Body of pancreas (tissue), 4 donors: ENCODE measurements around the gene CMC2. TPM values are rescaled to one million over a fixed set of nuclear protein-coding genes. Genes with fewer than 3 reads are reported as not detected.

Experiments
- ATAC-seq: fragments of 150-250 bp; one replicate; pipeline ENCODE4 v1.9.1; 2016
- DNase-seq, 4 donors: peaks; one replicate each; pipeline ENCODE4 v3.0.0-alpha.2; 2019
- H3K27ac ChIP-seq, 4 donors: fragments of 200-600 bp; sonication (generic); 1 replicate in 3 of 4; 2 replicates in 1 of 4; pipeline versions ENCODE4 v1.5.1 to v1.6.1; 2016 to 2019; ENCODE audit warnings: mild to moderate bottlenecking in 1 of 4, mixed read lengths in 1 of 4, moderate library complexity in 1 of 4
- H3K27me3 ChIP-seq, 2 donors: fragments of 200-600 bp; sonication (generic); one replicate each; pipeline ENCODE4 v1.6.0; 2016; ENCODE audit warnings: mild to moderate bottlenecking in 1 of 2
- H3K36me3 ChIP-seq, 2 donors: fragments of 200-600 bp; sonication (generic); replicated peaks in 1 of 2; 2 replicates each; pipeline ENCODE4 v1.5.1; 2016; ENCODE audit warnings: low read depth in 2 of 2; ENCODE audit not compliant: insufficient read depth in 1 of 2
- H3K4me1 ChIP-seq: fragments of 200-600 bp; sonication (generic); one replicate; pipeline ENCODE4 v1.6.0; 2016
- H3K4me3 ChIP-seq, 2 donors: fragments of 200-600 bp; sonication (generic); 1 replicate in 1 of 2; 2 replicates in 1 of 2; pipeline ENCODE4 v1.5.1; 2016 to 2019
- H3K9me3 ChIP-seq, 3 donors: fragments of 200-600 bp; sonication (generic); 1 replicate in 2 of 3; 2 replicates in 1 of 3; pipeline ENCODE4 v1.5.1; 2016
- POLR2A ChIP-seq, 3 donors: fragments of 450-650 bp; IDR thresholded peaks; one replicate each; pipeline ENCODE4 v1.6.1; 2016; ENCODE audit warnings: antibody characterized with exemption in 3 of 3, mild to moderate bottlenecking in 2 of 3
- WGBS, 2 donors: methylation state at CpG; one replicate each; pipeline ENCODE4 v1.1.5; 2017; 5-methylcytosine and 5-hydroxymethylcytosine counted together
- intact Hi-C: fragments of 100-400 bp; cut with DNase I; formaldehyde crosslinking; loops from one replicate; pipeline ENCODE4 v1.15.1; 2023
- total RNA-seq, 2 donors: library from RNA; depleted of rRNA; stranded (reverse); fragments of >200 nt; gene quantifications; one replicate each; pipeline ENCODE4 v1.1.0, GENCODE V29; 2016
- TF ChIP-seq, protein P1 (sequence below), 7 experiments: fragments of 450-650 bp in 4 of 7; fragments of 200-600 bp in 3 of 7; sonication (generic) in 3 of 7; IDR thresholded peaks; one replicate each; pipeline ENCODE4 v1.5.1; 2016 to 2019; ENCODE audit warnings: antibody characterized with exemption in 7 of 7

The CMC2 gene
- total RNA-seq, 2 donors from 2014 or later: 15.5 to 23.6 TPM

- peak; percentile 33 for ATAC-seq
These were observed 38.1 kb downstream of the CMC2 start for GRCh38 chr16:80968386-80969113.

DNA sequence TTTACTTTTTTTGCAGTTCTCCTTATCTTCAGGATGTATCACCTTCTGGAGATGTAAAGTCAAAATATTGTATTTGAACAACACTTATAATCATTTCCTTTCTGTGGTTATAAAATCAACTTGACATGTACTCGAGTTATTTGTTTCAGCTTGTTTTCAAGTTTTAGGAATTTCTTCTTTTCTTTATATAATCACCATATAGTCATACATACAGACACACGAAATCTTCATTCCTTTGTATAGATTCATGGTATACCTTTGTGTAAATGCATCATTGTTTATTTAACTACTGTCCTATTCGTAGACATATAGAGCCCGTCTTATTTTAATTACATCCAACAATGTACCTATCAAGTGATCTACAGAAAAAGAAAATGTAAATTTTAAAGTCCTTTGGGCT lies 40.1 kb downstream of the CMC2 start:
- no peak overlapping the region for H3K4me3 ChIP-seq
- H3K9me3 ChIP-seq: no peaks in the 10 kb centered on the region
- no peak for DNase-seq
- ATAC-seq: no peak
- 92% methylated on average over 4 of the region's 4 CpGs for WGBS, 2 donors
- intact Hi-C loops: no loop called here
- H3K27ac ChIP-seq: no peak overlapping the region
- TF ChIP-seq, protein P1, sequence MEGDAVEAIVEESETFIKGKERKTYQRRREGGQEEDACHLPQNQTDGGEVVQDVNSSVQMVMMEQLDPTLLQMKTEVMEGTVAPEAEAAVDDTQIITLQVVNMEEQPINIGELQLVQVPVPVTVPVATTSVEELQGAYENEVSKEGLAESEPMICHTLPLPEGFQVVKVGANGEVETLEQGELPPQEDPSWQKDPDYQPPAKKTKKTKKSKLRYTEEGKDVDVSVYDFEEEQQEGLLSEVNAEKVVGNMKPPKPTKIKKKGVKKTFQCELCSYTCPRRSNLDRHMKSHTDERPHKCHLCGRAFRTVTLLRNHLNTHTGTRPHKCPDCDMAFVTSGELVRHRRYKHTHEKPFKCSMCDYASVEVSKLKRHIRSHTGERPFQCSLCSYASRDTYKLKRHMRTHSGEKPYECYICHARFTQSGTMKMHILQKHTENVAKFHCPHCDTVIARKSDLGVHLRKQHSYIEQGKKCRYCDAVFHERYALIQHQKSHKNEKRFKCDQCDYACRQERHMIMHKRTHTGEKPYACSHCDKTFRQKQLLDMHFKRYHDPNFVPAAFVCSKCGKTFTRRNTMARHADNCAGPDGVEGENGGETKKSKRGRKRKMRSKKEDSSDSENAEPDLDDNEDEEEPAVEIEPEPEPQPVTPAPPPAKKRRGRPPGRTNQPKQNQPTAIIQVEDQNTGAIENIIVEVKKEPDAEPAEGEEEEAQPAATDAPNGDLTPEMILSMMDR (IDR thresholded peaks at IDR 0.05): no peak
- TF ChIP-seq POLR2A (IDR thresholded peaks at IDR 0.05): no peak
- no peaks in the 10 kb centered on the region for H3K27me3 ChIP-seq
- no peaks in the 10 kb centered on the region for H3K36me3 ChIP-seq
- H3K4me1 ChIP-seq: no peaks in the 10 kb centered on the region

More at GRCh38 chr16:80968386-80969113, 38.1 kb downstream of the CMC2 start:
- H3K27ac ChIP-seq: peak overlapping the region in 1 of 4 donors; percentile 29
- no peak for TF ChIP-seq POLR2A (IDR thresholded peaks at IDR 0.05)
- TF ChIP-seq, protein P1 (IDR thresholded peaks at IDR 0.05): peak in 3 of 7 experiments; percentile 7 to 26 (median 18)
- intact Hi-C loops: no loop called here
- no peaks in the 10 kb centered on the region for H3K4me1 ChIP-seq
- H3K4me3 ChIP-seq: no peak overlapping the region
- no peaks in the 10 kb centered on the region for H3K27me3 ChIP-seq
- H3K9me3 ChIP-seq: no peaks in the 10 kb centered on the region
- H3K36me3 ChIP-seq: no peaks in the 10 kb centered on the region
- DNase-seq: no peak
- 71 to 74% methylated on average over 4 of the region's 4 CpGs for WGBS, 2 donors

DNA sequence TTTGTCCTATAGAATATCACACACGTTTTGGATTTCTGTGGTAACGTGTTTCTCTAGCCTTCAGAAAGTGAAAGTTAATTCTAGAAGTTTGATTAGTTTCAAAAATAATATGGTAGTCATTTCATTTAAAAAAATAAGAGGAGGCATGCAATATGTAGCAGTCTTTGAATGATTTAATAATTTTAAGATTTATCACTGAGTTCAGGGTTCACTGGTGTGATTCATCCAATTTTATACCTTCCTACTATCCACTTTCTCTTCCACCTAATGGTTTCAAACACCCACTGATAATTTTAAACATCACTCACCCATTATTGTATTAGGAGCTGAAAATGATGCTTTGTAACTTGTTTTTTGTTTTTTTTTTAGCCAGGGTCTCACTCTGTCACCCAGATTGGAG lies 42.3 kb downstream of the CMC2 start:
- H3K4me3 ChIP-seq: no peak overlapping the region
- DNase-seq: no peak
- no peaks in the 10 kb centered on the region for H3K27me3 ChIP-seq
- no peaks in the 10 kb centered on the region for H3K36me3 ChIP-seq
- WGBS, 2 donors: 50 to 54% methylated on average over 2 of the region's 2 CpGs
- ATAC-seq: no peak
- H3K4me1 ChIP-seq: no peaks in the 10 kb centered on the region
- no peak overlapping the region for H3K27ac ChIP-seq
- intact Hi-C loops: no loop called here
- TF ChIP-seq, protein P1 (IDR thresholded peaks at IDR 0.05): no peak
- TF ChIP-seq POLR2A (IDR thresholded peaks at IDR 0.05): no peak
- no peaks in the 10 kb centered on the region for H3K9me3 ChIP-seq

- H3K36me3 ChIP-seq: no peaks in the 10 kb centered on the region
- H3K27me3 ChIP-seq: no peaks in the 10 kb centered on the region
- intact Hi-C loops: no loop called here
- 65 to 67% methylated on average over 2 of the region's 2 CpGs for WGBS, 2 donors
- peaks cover 0 to 3% (median 0%) of the 10 kb centered on the region in 3 donors for H3K9me3 ChIP-seq
- TF ChIP-seq, protein P1 (IDR thresholded peaks at IDR 0.05): no peak
- TF ChIP-seq POLR2A (IDR thresholded peaks at IDR 0.05): no peak
- no peak overlapping the region for H3K4me3 ChIP-seq
- no peaks in the 10 kb centered on the region for H3K4me1 ChIP-seq
- DNase-seq (no peak), ATAC-seq (no peak)
- H3K27ac ChIP-seq: no peak overlapping the region
These were observed 43.8 kb downstream of the CMC2 start for GRCh38 chr16:80962879-80963278.

DNA sequence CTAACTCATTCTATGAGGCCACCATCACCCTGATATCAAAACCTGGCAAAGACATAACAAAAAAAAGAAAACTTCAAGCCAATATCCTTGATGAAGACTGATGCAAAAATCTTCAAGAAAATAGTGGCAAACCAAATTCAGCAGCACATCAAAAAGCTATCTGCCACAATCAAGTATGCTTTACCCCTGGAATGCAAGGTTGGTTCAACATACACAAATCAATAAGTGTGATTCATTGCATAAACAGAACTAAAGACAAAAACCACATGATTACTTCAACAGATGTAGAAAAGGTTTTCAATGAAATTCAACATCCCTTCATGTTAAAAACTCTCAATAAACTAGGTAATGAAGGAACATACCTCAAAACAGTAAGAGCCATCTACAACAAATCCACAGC lies 48.4 kb downstream of the CMC2 start:
- H3K36me3 ChIP-seq: no peaks in the 10 kb centered on the region
- H3K4me3 ChIP-seq: no peak overlapping the region
- intact Hi-C loops: no loop called here
- no peak overlapping the region for H3K27ac ChIP-seq
- no peaks in the 10 kb centered on the region for H3K4me1 ChIP-seq
- no peak for DNase-seq
- H3K9me3 ChIP-seq: peaks cover 0 to 3% (median 0%) of the 10 kb centered on the region in 3 donors
- no peak for ATAC-seq
- no peaks in the 10 kb centered on the region for H3K27me3 ChIP-seq
- TF ChIP-seq, protein P1 (IDR thresholded peaks at IDR 0.05): no peak
- no peak for TF ChIP-seq POLR2A (IDR thresholded peaks at IDR 0.05)
